ENCODE data around the gene CCDC137.
A peak's percentile ranks its signal among the peaks of the same experiment; 100 is the strongest.

The CCDC137 gene

DNA sequence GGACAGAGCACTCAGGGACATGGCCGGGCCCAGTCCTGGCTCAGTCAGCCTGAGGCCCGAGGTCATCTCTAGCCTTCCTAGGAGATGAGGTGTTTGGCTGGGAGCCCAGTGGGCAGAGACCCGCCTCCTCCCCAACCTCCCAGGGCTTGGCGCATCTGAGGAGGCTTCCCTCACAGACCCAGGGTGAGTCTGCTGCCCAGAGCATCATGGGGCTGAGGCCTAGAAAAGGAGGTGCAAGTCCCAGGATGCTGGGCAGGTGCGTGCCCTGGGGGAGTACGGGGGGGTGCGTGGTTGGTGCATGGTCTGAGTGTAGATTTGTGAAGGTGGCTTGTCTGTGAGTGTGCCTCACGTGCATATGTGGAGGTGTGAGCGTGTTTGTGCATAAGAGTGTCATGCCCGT lies 14.8 kb upstream of the CCDC137 start:
- DNase-seq (ENCODE audit: low read depth, low spot score) = peak; percentile 88

DNA sequence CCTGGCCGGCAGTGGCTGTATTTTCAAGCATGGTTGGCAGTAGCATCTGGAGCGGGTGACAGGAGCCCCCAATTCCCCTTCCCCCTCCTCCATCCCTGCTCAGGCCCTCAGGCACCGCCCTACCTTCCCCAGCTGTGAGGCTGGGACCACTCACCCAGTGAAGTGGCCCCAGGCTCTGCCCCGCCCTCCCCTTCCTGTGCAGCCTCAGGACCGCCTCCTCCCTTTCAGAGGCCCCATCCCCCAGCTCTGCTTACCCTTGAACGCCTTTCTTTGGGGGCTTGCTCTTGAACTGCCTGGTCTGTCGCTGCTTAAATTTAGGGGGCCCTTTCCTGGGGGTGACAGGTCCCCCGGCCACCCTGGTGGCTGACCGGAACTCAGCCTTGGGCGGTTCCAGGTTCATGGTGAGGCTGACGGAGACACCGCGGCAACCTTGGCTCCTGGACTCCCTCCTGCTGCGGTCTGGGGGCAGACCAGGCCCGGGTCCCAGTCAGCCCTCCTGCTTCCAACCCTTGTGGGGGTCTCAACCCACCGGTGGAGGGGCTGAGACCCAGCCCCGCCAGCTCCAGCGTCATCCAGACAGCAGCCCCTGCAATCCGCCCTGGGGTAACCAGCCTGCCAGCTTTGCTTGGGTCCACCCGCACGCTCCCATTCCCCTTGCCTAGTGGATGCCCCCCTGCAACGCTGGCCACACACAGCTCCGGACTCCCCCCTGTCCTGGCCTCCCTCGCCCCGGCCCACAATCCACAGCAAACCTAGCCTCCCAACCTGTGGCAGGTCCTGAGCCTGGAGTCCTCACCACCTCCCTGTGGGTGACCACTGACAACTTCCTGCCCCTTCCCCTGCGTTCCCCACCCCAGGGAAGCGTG lies 13.4 kb upstream of the CCDC137 start:
- no peak for DNase-seq (ENCODE audit: low read depth, low spot score)

GRCh38 chr17:81655378-81656117 lies 11.0 kb upstream of the CCDC137 start:
- no peak for DNase-seq (ENCODE audit: low read depth, low spot score)

- no peak for DNase-seq (ENCODE audit: low read depth, low spot score)
Measured at GRCh38 chr17:81656118-81656743, 10.3 kb upstream of the CCDC137 start, which contains the start of gene PDE6G. PDE6G (minus strand) TSS chr17:81656542; CDS start chr17:81653305, 3,237 bp downstream.

DNA sequence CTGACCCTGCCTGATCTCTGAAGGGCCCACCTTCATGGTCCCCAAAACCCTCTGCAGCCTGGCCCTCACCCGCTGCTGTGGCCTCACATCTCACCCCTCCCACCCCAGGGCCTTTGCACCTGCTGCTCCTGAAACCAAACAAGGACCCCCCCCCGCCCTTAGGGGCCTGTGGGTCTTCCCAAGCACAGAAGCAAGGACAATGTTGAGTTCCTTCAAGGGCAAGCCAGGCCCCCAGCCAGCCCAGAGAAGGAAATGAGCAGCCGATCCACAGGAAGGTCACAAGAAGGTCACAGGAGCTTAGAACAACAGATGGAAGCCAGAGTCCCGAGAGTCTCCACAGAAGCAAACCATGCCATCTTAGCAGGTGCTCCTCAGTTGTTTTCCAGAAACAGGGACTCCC lies 9.7 kb upstream of the CCDC137 start:
- no peak for DNase-seq (ENCODE audit: low read depth, low spot score)

- no peak for DNase-seq (ENCODE audit: low read depth, low spot score)
Measured at GRCh38 chr17:81659038-81659437, 7.5 kb upstream of the CCDC137 start.

- no peak for DNase-seq (ENCODE audit: low read depth, low spot score)
Measured at GRCh38 chr17:81660441-81660840, 6.1 kb upstream of the CCDC137 start.

GRCh38 chr17:81662002-81662401 lies 4.5 kb upstream of the CCDC137 start:
- no peak for DNase-seq (ENCODE audit: low read depth, low spot score)

GRCh38 chr17:81664051-81664470 lies 2.5 kb upstream of the CCDC137 start:
- no peak for DNase-seq (ENCODE audit: low read depth, low spot score)

GRCh38 chr17:81665205-81666091 lies 1.1 kb upstream of the CCDC137 start:
- peak; percentile 32 for DNase-seq (ENCODE audit: low read depth, low spot score)

DNA sequence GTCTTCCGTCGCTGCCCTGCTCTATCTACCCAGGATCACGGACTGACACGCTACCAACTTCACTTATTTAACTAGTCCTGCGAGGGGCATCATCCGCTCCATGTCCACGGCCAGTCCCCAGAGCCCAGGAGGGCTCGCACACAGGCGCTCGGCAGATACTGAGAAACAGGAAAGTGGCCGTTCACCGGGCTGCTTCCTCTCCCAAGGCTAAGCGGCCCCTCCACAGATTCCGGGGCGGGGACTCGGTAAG lies 520 bp upstream of the CCDC137 start:
- DNase-seq (ENCODE audit: low read depth, low spot score) = no peak

DNA sequence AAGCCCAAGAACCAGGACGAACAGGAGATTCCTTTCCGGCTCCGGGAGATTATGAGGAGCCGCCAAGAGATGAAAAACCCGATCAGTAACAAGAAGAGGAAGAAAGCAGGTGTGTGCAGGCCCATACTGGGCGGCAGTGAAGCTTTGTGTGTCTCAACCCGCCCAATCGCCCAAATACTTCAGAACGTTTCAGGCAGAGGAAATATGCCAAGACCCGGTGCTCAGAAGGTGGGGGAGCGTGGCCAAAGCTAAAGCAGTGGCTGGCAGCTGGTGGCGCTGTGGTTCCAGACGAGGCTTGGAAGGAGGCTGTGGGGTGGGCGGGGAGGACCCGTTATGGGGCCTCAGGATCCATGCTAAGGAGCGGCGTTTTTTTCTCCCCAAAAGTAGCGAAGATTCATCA lies 1.2 kb downstream of the CCDC137 start:
- DNase-seq (ENCODE audit: low read depth, low spot score) = no peak

GRCh38 chr17:81672504-81672903 lies 6.0 kb downstream of the CCDC137 start:
- no peak for DNase-seq (ENCODE audit: low read depth, low spot score)

DNA sequence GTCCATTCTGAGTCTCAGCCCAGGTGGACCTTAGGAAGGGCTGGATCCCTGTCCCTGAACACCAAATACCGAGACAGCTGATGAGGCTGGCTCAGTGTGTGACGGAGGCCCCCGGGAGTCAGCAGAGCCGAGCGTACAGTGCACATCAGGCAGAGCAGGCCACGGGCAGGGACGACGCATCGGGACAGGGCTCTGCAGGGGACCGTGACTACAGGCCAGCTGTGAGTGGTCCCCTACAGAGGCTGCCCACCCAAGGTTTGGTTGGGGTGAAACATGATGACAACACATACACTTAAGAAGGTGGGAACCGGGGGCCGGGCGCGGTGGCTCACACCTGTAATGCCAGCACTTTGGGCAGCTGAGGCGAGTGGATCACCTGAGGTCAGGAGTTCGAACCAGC lies 6.4 kb downstream of the CCDC137 start:
- no peak for DNase-seq (ENCODE audit: low read depth, low spot score)

DNA sequence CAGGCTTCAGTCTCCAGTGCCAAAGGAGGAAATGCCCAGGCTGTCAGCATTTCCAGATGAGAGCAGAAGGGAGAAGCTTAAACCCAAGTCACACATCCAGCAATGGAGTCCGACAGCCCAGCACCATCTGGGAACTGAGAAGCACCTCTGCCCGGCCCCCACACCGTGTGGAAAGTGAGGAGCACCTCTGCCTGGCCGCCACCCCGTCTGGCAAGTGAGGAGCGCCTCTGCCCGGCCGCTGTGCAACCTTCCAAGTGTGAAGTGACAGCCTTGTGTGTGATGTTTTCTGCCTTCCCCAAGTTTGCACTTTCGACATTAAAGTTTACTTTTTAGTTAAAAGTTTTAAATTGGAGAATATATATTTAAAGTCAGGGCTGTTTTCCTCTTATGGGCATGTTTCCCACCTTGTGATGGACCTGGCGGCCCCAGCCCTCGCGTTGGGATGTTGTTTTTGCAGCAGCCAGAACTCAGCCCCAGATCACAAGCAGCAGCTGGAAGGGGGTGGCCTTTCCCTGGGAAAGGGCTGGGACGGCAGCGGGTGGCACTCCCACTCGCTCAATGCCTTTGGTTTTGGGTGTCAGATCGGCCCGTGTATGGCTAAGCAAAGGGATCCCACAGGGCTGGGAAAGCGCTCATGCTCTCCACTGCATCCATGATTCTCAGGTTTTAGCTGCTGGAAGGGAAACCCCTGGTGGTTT lies 7.2 kb downstream of the CCDC137 start:
- no peak for DNase-seq (ENCODE audit: low read depth, low spot score)

GRCh38 chr17:81675515-81676221 lies 9.1 kb downstream of the CCDC137 start:
- DNase-seq (ENCODE audit: low read depth, low spot score) = peak; percentile 44

GRCh38 chr17:81676906-81677305 lies 10.4 kb downstream of the CCDC137 start:
- DNase-seq (ENCODE audit: low read depth, low spot score) = no peak

DNA sequence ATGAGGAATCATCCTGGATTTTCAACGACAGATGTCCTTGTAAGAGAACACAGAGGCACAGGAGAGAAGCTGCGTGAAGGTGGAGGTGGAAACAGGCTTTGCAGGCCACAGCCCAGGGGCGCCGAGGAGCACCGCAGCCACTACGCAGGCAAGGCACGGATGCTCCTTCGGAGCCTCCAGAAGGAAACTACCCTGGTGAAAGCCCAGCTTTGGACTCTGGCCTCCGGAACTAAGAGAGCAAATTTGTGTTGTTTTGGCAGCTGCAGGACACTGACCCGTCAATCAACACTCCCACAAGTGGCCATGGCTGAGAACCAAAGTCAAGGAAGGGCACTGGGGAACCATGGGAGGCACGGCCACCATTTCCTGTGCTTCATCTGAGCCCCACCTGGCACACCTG lies 13.6 kb downstream of the CCDC137 start:
- no peak for DNase-seq (ENCODE audit: low read depth, low spot score)

- peak; percentile 54 for DNase-seq (ENCODE audit: low read depth, low spot score)
Measured at GRCh38 chr17:81681672-81682071, 15.1 kb downstream of the CCDC137 start.

DNA sequence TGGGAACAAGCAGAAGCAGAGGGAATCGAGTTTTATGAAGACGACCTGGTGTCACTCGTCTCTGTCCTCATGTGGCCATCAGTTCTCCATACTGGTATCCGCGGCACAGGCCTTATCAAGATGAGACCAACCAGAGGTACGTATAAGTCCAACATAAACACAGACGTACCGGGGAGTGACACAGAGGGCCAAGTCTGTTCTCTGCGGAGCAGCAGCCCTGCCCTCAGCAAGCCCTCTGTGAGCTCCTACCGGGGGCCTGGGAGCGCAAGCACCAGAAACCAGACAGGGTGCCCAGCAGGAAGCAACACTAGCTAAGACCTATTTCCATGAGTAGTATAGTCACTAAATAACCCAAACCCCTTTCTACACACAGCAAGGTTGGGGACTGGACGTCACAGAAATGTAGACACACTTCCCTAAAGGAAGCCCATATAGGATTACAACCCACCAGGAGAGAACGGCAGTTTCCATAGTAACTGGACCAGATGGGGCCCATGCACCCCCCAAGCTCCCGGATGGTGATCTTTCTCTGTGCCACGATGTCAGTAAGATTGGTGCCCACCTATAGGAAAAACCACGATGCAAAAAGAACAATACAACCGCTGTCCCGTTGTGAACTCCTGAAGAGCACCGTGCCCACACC lies 16.1 kb downstream of the CCDC137 start:
- DNase-seq (ENCODE audit: low read depth, low spot score) = no peak

Data from astrocyte of the hippocampus (primary cell).